Measurements from ENCODE around the gene PYM1.
A peak's percentile ranks its signal among the peaks of the same experiment; 100 is the strongest.

PYM1 gene

DNA sequence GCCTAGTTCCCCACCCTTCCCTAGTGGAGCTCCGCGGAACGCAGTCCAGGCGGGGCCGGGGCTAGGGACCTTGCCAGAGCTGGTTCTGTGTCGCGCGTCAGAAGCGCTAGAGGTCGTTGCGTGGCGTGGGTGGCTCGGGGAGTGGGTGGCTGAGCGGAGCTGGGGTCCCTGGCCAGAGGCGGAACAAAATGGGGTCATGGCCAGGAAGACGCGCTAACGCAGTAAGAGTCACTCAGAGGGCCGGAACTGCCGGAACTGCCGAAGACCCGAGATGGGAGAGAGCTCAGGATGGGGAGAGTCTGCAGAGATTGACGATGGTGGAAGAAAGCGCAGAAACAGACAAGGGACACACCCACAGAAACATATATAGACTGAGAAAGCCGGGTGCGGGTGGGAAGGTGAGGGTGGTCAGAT lies 8.1 kb upstream of the PYM1 start:
- Histone ChIP-seq H3K36me3 (ENCODE audit: control insufficient read depth, insufficient read depth, low read length) (no peaks in the 10 kb centered on the region), H3K27me3 (ENCODE audit: control insufficient read depth, insufficient read depth, low read length) (peaks cover 53% of the 10 kb centered on the region)

GRCh38 chr12:55934773-55935172 lies 7.1 kb upstream of the PYM1 start:
- peaks cover 53% of the 10 kb centered on the region for H3K27me3 ChIP-seq (ENCODE audit: control insufficient read depth, insufficient read depth, low read length)
- H3K9ac ChIP-seq (ENCODE audit: low read depth, low read length): no peak overlapping the region
- peaks cover under 1% of the 10 kb centered on the region for H3K4me1 ChIP-seq (ENCODE audit: control insufficient read depth, insufficient read depth, low read length)
- no peaks in the 10 kb centered on the region for H3K36me3 ChIP-seq (ENCODE audit: control insufficient read depth, insufficient read depth, low read length)
- no peaks in the 10 kb centered on the region for H3K9me3 ChIP-seq (ENCODE audit: control insufficient read depth, insufficient read depth, low read length)
- no peak overlapping the region for H3K4me3 ChIP-seq (ENCODE audit: low read depth, low read length)

More for the DNA sequence above, 8.1 kb upstream of the PYM1 start:
- peak overlapping the region; percentile 45 for H3K4me3 ChIP-seq (ENCODE audit: low read depth, low read length)
- H3K9me3 ChIP-seq (ENCODE audit: control insufficient read depth, insufficient read depth, low read length): no peaks in the 10 kb centered on the region
- H3K4me1 ChIP-seq (ENCODE audit: control insufficient read depth, insufficient read depth, low read length): peaks cover 7% of the 10 kb centered on the region
- H3K9ac ChIP-seq (ENCODE audit: low read depth, low read length): no peak overlapping the region

DNA sequence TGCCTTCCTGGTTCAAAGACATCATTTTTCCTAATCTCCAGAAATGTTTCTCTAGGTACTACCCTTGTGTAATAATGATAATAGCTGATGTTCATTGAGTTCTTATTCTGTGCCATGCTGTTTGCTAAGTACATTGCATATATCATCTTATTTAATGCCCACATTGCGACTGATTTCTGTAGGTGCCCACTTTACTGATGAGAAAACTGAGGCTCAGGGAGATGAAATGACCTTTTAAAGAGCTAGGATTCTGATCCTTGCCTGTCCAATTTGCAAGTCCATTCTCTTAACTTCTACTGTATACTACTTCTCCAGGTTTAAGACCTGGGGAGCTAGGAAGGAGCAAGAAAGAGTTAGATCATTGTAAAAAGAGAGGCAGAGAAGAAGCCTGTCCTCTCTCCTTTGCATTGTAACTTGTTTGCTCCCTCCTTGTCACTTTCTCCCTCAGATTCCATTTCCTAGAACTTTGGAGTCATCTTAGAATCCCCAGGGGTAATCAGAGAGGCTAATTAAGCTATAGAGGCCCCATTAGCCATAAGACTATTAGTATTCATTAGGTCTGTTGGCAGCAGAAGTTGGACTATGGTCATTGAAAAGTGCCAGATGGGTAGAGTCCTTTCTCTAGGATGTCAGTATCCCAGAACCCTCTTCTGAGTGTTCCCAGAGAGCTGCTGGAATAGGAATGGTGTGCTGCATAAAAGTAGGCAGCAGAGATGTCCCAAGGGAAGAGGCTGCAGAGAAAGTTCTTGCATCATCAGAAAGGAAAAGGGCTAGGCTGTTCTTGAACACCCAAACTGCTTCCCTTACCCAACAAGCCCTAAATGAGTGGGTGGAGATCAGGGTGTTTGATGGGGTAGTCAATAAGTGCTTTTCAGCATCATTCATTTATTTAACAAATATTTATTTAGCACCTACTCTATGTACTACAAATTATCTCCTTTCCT lies 6.4 kb upstream of the PYM1 start:
- H3K4me1 ChIP-seq (ENCODE audit: control insufficient read depth, insufficient read depth, low read length): peaks cover under 1% of the 10 kb centered on the region
- no peaks in the 10 kb centered on the region for H3K9me3 ChIP-seq (ENCODE audit: control insufficient read depth, insufficient read depth, low read length)
- H3K36me3 ChIP-seq (ENCODE audit: control insufficient read depth, insufficient read depth, low read length): no peaks in the 10 kb centered on the region
- H3K27me3 ChIP-seq (ENCODE audit: control insufficient read depth, insufficient read depth, low read length): peaks cover 53% of the 10 kb centered on the region
- no peak overlapping the region for H3K9ac ChIP-seq (ENCODE audit: low read depth, low read length)
- H3K4me3 ChIP-seq (ENCODE audit: low read depth, low read length): no peak overlapping the region

- Histone ChIP-seq H3K36me3 (ENCODE audit: control insufficient read depth, insufficient read depth, low read length) (no peaks in the 10 kb centered on the region), H3K27me3 (ENCODE audit: control insufficient read depth, insufficient read depth, low read length) (peaks cover 53% of the 10 kb centered on the region), H3K9me3 (ENCODE audit: control insufficient read depth, insufficient read depth, low read length) (no peaks in the 10 kb centered on the region), H3K4me3 (ENCODE audit: low read depth, low read length) (no peak overlapping the region), H3K9ac (ENCODE audit: low read depth, low read length) (no peak overlapping the region), H3K4me1 (ENCODE audit: control insufficient read depth, insufficient read depth, low read length) (peaks cover 3% of the 10 kb centered on the region)
These were observed 5.6 kb upstream of the PYM1 start for GRCh38 chr12:55933169-55933798.

DNA sequence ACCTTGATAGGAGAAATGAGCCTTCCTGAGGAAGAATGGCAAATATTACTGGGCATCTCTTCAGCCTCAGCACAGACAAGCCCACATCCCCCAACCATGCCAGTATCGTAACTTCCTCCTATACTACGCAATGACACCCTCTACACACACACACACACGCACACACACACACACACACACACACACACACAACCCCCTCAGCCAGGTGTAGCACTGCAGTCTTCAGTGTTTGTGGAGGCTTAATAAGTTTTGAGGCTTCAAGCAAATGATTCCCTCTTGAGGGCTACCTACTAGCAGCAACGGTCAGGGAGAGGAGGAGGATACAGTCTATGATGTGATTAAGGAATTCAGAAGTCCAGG lies 4.8 kb upstream of the PYM1 start:
- H3K9ac ChIP-seq (ENCODE audit: low read depth, low read length): no peak overlapping the region
- H3K9me3 ChIP-seq (ENCODE audit: control insufficient read depth, insufficient read depth, low read length): no peaks in the 10 kb centered on the region
- H3K27me3 ChIP-seq (ENCODE audit: control insufficient read depth, insufficient read depth, low read length): peaks cover 53% of the 10 kb centered on the region
- peak overlapping the region; percentile 87 for H3K4me3 ChIP-seq (ENCODE audit: low read depth, low read length)
- no peaks in the 10 kb centered on the region for H3K36me3 ChIP-seq (ENCODE audit: control insufficient read depth, insufficient read depth, low read length)
- peaks cover 3% of the 10 kb centered on the region for H3K4me1 ChIP-seq (ENCODE audit: control insufficient read depth, insufficient read depth, low read length)

- peaks cover 53% of the 10 kb centered on the region for H3K27me3 ChIP-seq (ENCODE audit: control insufficient read depth, insufficient read depth, low read length)
- peak overlapping the region; percentile 87 for H3K4me3 ChIP-seq (ENCODE audit: low read depth, low read length)
- H3K9me3 ChIP-seq (ENCODE audit: control insufficient read depth, insufficient read depth, low read length): no peaks in the 10 kb centered on the region
- H3K4me1 ChIP-seq (ENCODE audit: control insufficient read depth, insufficient read depth, low read length): peaks cover 3% of the 10 kb centered on the region
- H3K9ac ChIP-seq (ENCODE audit: low read depth, low read length): peak overlapping the region; percentile 51
- no peaks in the 10 kb centered on the region for H3K36me3 ChIP-seq (ENCODE audit: control insufficient read depth, insufficient read depth, low read length)
These were observed 4.3 kb upstream of the PYM1 start for GRCh38 chr12:55931780-55932550.

DNA sequence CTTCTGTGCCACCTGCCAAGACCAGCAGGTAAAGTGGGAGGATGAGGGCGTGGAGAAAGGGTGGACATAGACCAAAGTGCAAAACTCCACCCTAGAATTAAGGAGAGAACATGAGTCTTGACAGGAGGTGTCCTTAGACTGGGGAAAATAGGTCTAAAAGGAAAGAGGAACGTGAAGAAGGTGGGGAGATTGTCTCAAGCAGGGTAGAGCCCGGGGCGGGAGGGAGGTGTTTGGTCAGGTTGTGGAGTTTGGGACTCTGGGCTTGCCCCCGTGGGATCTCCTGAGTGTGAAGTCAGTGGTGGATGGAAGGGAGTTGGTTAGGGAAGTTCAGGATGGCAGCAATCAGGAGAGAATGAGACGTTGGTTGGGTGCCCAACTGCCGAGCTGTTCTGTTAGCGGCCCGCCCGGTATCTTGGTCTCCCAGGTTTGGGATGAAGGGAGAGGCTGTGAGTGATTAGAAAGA lies 3.7 kb upstream of the PYM1 start:
- Histone ChIP-seq H3K4me1 (ENCODE audit: control insufficient read depth, insufficient read depth, low read length) (peaks cover 3% of the 10 kb centered on the region), H3K9me3 (ENCODE audit: control insufficient read depth, insufficient read depth, low read length) (no peaks in the 10 kb centered on the region), H3K36me3 (ENCODE audit: control insufficient read depth, insufficient read depth, low read length) (no peaks in the 10 kb centered on the region), H3K9ac (ENCODE audit: low read depth, low read length) (no peak overlapping the region), H3K27me3 (ENCODE audit: control insufficient read depth, insufficient read depth, low read length) (peaks cover 49% of the 10 kb centered on the region), H3K4me3 (ENCODE audit: low read depth, low read length) (peak overlapping the region; percentile 87)

DNA sequence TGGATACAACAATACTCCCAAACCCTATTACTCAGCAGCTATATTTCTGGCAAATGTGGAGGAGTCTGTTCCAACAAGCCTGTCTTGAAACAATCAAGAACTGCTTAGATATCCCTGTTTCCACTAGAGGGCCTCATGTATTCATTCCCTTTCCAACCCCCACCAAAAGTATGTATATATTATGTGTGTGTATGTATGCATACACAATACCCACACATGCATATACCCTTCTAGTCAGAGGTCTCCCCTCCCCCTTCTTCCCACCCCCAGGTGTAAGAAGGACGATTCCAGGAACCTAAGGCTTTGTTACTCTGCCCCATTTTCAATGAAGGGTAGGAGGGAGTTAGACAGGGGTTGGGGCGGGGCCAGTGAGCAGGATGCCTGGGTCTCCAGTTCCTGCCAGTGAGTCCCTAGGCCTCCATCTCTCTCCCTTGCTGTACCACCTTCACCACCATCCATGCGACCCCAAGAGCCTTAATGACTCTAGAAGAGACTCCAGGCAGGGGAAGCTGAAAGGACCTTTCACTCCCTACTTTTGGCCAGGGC lies 3.1 kb upstream of the PYM1 start, which contains the start of gene DGKA:
DGKA (plus strand) TSS at position 392 of the 546 bp plus-strand sequence. CDS start 5,342 bp downstream, outside the sequence.
- no peaks in the 10 kb centered on the region for H3K9me3 ChIP-seq (ENCODE audit: control insufficient read depth, insufficient read depth, low read length)
- H3K4me1 ChIP-seq (ENCODE audit: control insufficient read depth, insufficient read depth, low read length): peaks cover 7% of the 10 kb centered on the region
- H3K27me3 ChIP-seq (ENCODE audit: control insufficient read depth, insufficient read depth, low read length): peaks cover 44% of the 10 kb centered on the region
- H3K36me3 ChIP-seq (ENCODE audit: control insufficient read depth, insufficient read depth, low read length): no peaks in the 10 kb centered on the region
- H3K9ac ChIP-seq (ENCODE audit: low read depth, low read length): peak within 1 kb of the TSS; percentile 51
- H3K4me3 ChIP-seq (ENCODE audit: low read depth, low read length): peak within 1 kb of the TSS; percentile 87

DNA sequence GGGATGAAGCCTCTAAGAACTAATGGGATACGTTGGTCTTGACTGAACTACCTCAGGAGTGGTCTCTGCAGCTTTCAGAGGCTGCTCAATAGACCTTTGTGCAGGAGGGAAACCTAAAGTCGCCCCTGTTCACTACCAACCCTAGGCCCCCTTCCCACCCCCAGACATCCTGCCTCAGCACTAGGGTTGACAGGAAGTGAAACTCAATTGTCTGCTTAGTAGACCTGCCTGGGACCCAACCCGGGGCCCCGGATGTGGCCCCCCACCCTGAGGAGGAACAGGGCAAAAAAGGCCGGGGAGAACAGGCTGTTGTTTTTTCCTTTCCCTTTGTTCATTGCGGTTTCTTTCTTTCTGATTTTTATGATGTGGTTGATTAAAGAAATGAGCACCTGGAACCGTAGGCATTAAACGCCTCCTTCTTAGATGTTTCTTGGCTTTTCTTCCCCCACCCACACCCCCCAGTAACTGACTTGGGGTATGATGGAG lies 1.7 kb upstream of the PYM1 start:
- H3K9me3 ChIP-seq (ENCODE audit: control insufficient read depth, insufficient read depth, low read length): no peaks in the 10 kb centered on the region
- no peak overlapping the region for H3K9ac ChIP-seq (ENCODE audit: low read depth, low read length)
- no peak overlapping the region for H3K4me3 ChIP-seq (ENCODE audit: low read depth, low read length)
- H3K4me1 ChIP-seq (ENCODE audit: control insufficient read depth, insufficient read depth, low read length): peaks cover 7% of the 10 kb centered on the region
- peaks cover 31% of the 10 kb centered on the region for H3K27me3 ChIP-seq (ENCODE audit: control insufficient read depth, insufficient read depth, low read length)
- no peaks in the 10 kb centered on the region for H3K36me3 ChIP-seq (ENCODE audit: control insufficient read depth, insufficient read depth, low read length)

- peak overlapping the region; percentile 99 for H3K9ac ChIP-seq (ENCODE audit: low read depth, low read length)
- H3K27me3 ChIP-seq (ENCODE audit: control insufficient read depth, insufficient read depth, low read length): peaks cover 7% of the 10 kb centered on the region
- peaks cover 7% of the 10 kb centered on the region for H3K4me1 ChIP-seq (ENCODE audit: control insufficient read depth, insufficient read depth, low read length)
- H3K9me3 ChIP-seq (ENCODE audit: control insufficient read depth, insufficient read depth, low read length): no peaks in the 10 kb centered on the region
- H3K4me3 ChIP-seq (ENCODE audit: low read depth, low read length): peak overlapping the region; percentile 100
- H3K36me3 ChIP-seq (ENCODE audit: control insufficient read depth, insufficient read depth, low read length): peaks cover 2% of the 10 kb centered on the region
These were observed 731 bp downstream of the PYM1 start for GRCh38 chr12:55926738-55927587.

Data from iPS-15b (cell line).